Suprapubic skin (tissue), 4 donors: ENCODE results near the gene MSMO1.

Experiments
- CTCF ChIP-seq, 2 donors: fragments of 200-600 bp in 1 of 2; fragments of 450-650 bp in 1 of 2; sonication (generic) in 1 of 2; IDR thresholded peaks; one replicate each; pipeline ENCODE4 v1.5.1; 2016 to 2019; ENCODE audit warnings: antibody characterized with exemption in 2 of 2, mild to moderate bottlenecking in 1 of 2, moderate library complexity in 1 of 2
- POLR2A ChIP-seq, 2 donors: fragments of 450-650 bp; IDR thresholded peaks; one replicate each; pipeline ENCODE4 v1.6.1; 2017; ENCODE audit warnings: antibody characterized with exemption in 2 of 2, mild to moderate bottlenecking in 2 of 2, moderate library complexity in 2 of 2
- POLR2AphosphoS5 ChIP-seq, 3 donors: sonication (generic); formaldehyde crosslinking; IDR thresholded peaks; one replicate each; pipeline ENCODE4 v1.6.1; 2017; ENCODE audit warnings: antibody characterized with exemption in 3 of 3

- TF ChIP-seq CTCF (IDR thresholded peaks at IDR 0.05): no peak
- TF ChIP-seq POLR2A (IDR thresholded peaks at IDR 0.05): no peak
- TF ChIP-seq POLR2AphosphoS5 (IDR thresholded peaks at IDR 0.05): no peak
Observed at GRCh38 chr4:165331359-165331758, 3.9 kb downstream of the MSMO1 start.
